Activated T-helper 17 cell treated with anti-CD3 and anti-CD28 coated beads, Interleukin-2, amount 50 U/mL, for 72 hours (primary cell): ENCODE results near the gene ETNK2. TPM values are rescaled to one million over a fixed set of nuclear protein-coding genes. Genes with fewer than 3 reads are reported as not detected.
A peak's percentile ranks its signal among the peaks of the same experiment; 100 is the strongest.

Source experiments
- ATAC-seq: fragments of 150-1000 bp; cut with Tn5 transposase; replicated peaks from 2 replicates; pipeline ENCODE4 v1.10.0; 2021; ENCODE audit warnings: mild to moderate bottlenecking, moderate library complexity
- H3K27ac Mint-ChIP-seq: one replicate; pipeline ENCODE4 v1.8.0; 2022; ENCODE audit warnings: mixed read lengths
- H3K27me3 Mint-ChIP-seq: one replicate; pipeline ENCODE4 v1.8.0; 2022; ENCODE audit warnings: mixed read lengths
- H3K36me3 Mint-ChIP-seq: one replicate; pipeline ENCODE4 v1.8.0; 2022; ENCODE audit warnings: low read depth, mild to moderate bottlenecking, mixed read lengths
- H3K4me1 Mint-ChIP-seq: one replicate; pipeline ENCODE4 v1.8.0; 2022; ENCODE audit warnings: mixed read lengths
- H3K4me3 Mint-ChIP-seq: one replicate; pipeline ENCODE4 v1.8.0; 2022; ENCODE audit warnings: mild to moderate bottlenecking, mixed read lengths
- H3K9me3 Mint-ChIP-seq: one replicate; pipeline ENCODE4 v1.8.0; 2022; ENCODE audit warnings: mixed read lengths
- total RNA-seq, 2 donors: library from RNA; stranded (reverse); gene quantifications; one replicate each; pipeline ENCODE4 v1.2.3, GENCODE V29; 2022

The ETNK2 gene
- total RNA-seq, 2 donors from 2014 or later = 0.35 to 0.42 TPM

- Mint-ChIP-seq H3K36me3 (no peaks in the 10 kb centered on the region), H3K4me1 (no peaks in the 10 kb centered on the region), H3K27me3 (peaks cover 4% of the 10 kb centered on the region), H3K27ac (no peak overlapping the region), H3K9me3 (no peaks in the 10 kb centered on the region), H3K4me3 (no peak overlapping the region)
- no peak for ATAC-seq
These were observed 68.4 kb downstream of the ETNK2 start for GRCh38 chr1:204083491-204083890.

DNA sequence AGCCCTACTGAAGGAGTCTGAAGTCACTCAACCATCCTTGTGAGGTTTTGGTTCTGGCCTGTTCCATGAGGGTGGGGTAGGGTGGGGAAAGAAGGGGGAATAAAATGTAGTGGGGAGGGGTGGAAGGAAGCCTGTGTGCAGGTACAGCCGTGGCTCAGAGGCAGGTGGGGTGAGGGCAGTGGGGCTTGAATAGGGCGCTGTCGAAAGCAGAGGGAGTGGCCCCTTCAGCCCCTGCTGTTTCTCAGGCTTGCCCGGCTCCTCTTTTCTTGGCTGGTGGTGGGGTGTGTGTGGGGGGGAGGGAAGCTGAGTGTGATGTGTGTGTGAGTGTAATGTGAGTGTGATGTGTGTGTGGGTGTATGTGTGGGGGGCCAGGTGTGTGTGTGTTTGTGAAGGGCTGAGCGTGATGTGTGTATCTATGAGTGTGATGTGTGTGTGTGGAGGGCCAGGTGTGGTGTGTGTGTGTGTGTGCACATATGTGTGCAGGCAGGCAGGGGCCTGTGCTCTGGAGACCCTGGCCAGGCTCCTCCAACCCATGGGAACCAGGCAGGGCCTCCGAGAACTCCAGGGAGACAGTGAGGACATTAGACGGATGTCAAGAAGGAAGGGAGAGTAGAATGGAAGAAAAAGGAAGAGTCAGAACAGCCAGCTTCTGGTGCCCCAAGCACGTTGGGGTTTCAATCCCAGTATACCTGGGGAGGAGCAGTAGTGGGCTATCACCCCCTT is 69.9 kb downstream of the ETNK2 start:
- H3K4me3 Mint-ChIP-seq = no peak overlapping the region
- H3K4me1 Mint-ChIP-seq = no peaks in the 10 kb centered on the region
- no peak overlapping the region for H3K27ac Mint-ChIP-seq
- H3K9me3 Mint-ChIP-seq = no peaks in the 10 kb centered on the region
- H3K36me3 Mint-ChIP-seq = no peaks in the 10 kb centered on the region
- peaks cover 7% of the 10 kb centered on the region for H3K27me3 Mint-ChIP-seq
- ATAC-seq = no peak

- Mint-ChIP-seq H3K27ac (peak overlapping the region; percentile 9), H3K9me3 (no peaks in the 10 kb centered on the region), H3K4me3 (no peak overlapping the region), H3K36me3 (no peaks in the 10 kb centered on the region), H3K27me3 (peaks cover 11% of the 10 kb centered on the region), H3K4me1 (no peaks in the 10 kb centered on the region)
- no peak for ATAC-seq
These were observed 70.6 kb downstream of the ETNK2 start for GRCh38 chr1:204081164-204081790.

Other genes starting within 250 kb of the ETNK2 start
- gene SOX13, start 78.9 kb downstream of the ETNK2 start, total RNA-seq = 1 to 10 TPM in 1 of 2 donors, under 1 TPM in 1; 0.35 to 4.1 TPM
- gene REN, start 14.3 kb upstream of the ETNK2 start, total RNA-seq = not detected
- gene KISS1, start 44.4 kb upstream of the ETNK2 start, total RNA-seq = not detected
- gene GOLT1A, start 61.9 kb upstream of the ETNK2 start, total RNA-seq = under 1 TPM in 1 of 2 donors, not detected in 1; 0.48 TPM
- 1 to 10 TPM in 1 of 2 donors, under 1 TPM in 1; 0.37 to 1.3 TPM for gene PLEKHA6, start 207.9 kb upstream of the ETNK2 start, total RNA-seq